Measurements from ENCODE around the gene TMEM201. TPM values are rescaled to one million over a fixed set of nuclear protein-coding genes. Genes with fewer than 3 reads are reported as not detected.
A peak's percentile ranks its signal among the peaks of the same experiment; 100 is the strongest.

TMEM201 gene
- total and polyA plus RNA-seq, 7 experiments from 2014 or later, result 1.0 to 18.5 (median 9.7) TPM

- intact Hi-C loops (cut with micrococcal nuclease), result loop anchor here in 1 of 2 donors (1.0 kb wide), 3 partner anchors 9 to 16 kb away; no protein-coding TSS in a partner anchor
- Histone ChIP-seq H3K9me3 (ENCODE audit: control insufficient read depth in 2 of 3, low read length in 3 of 3) (no peaks in the 10 kb centered on the region), H3K4me1 (ENCODE audit: control insufficient read depth in 2 of 2, insufficient read depth in 2 of 2, low read length in 2 of 2) (peaks cover 18 to 66% of the 10 kb centered on the region in 2 donors), H3K4me3 (ENCODE audit: low read length) (no peak overlapping the region), H3K27me3 (ENCODE audit: control insufficient read depth in 2 of 2, insufficient read depth in 2 of 2, low read length in 2 of 2) (no peaks in the 10 kb centered on the region), H3K36me3 (ENCODE audit: control insufficient read depth in 2 of 3, insufficient read depth in 3 of 3, low read length in 3 of 3) (peaks cover 0 to 14% (median 0%) of the 10 kb centered on the region in 3 experiments), H3K27ac (ENCODE audit: low read depth, low read length) (peak overlapping the region; percentile 55)
- POLR2A ChIA-PET, result interaction anchor here (0.6 to 11.7 kb wide), 14 partner anchors 9 to 86 kb away, joined by 3 to 229 read pairs (median 5); partner anchors contain the start of gene PIK3CD
- Mint-ChIP-seq H3K4me3 (peak overlapping the region; percentile 56 to 86 (median 76)), H3K27ac (peak overlapping the region; percentile 80 to 94 (median 90)), H3K4me1 (peaks cover 46 to 83% (median 76%) of the 10 kb centered on the region in 7 donors), H3K27me3 (no peaks in the 10 kb centered on the region), H3K36me3 (peaks cover 0 to 37% (median 13%) of the 10 kb centered on the region in 5 donors), H3K9me3 (no peaks in the 10 kb centered on the region)
- CTCF ChIA-PET, result interaction anchor here (1.2 to 3.7 kb wide), 5 partner anchors 11 to 82 kb away, joined by 3 to 22 read pairs (median 4); no protein-coding TSS in a partner anchor
- ATAC-seq (peak; percentile 43), DNase-seq (peak in 3 of 9 donors; percentile 10 to 55 (median 33))
Measured at GRCh38 chr1:9643351-9644256, 54.9 kb downstream of the TMEM201 start.

GRCh38 chr1:9646037-9646436, 57.3 kb downstream of the TMEM201 start:
- ChIA-PET POLR2A (interaction anchor here (1.1 to 11.7 kb wide), 5 partner anchors 7 to 23 kb away, joined by 3 to 229 read pairs (median 19); partner anchors contain the start of gene PIK3CD), CTCF (interaction anchor here (0.7 kb wide), 2 partner anchors 9 to 221 kb away, joined by 3 to 4 read pairs; no protein-coding TSS in a partner anchor)
- H3K36me3 ChIP-seq (ENCODE audit: control insufficient read depth in 2 of 3, insufficient read depth in 3 of 3, low read length in 3 of 3), result peaks cover 0 to 9% (median 0%) of the 10 kb centered on the region in 3 experiments
- H3K27ac ChIP-seq (ENCODE audit: low read depth, low read length), result peak overlapping the region; percentile 41
- Mint-ChIP-seq H3K4me3 (peak overlapping the region in 5 of 10 donors; percentile 14 to 48 (median 25)), H3K36me3 (peaks cover 0 to 22% (median under 1%) of the 10 kb centered on the region in 5 donors), H3K4me1 (peaks cover 35 to 82% (median 67%) of the 10 kb centered on the region in 7 donors), H3K9me3 (no peaks in the 10 kb centered on the region), H3K27me3 (no peaks in the 10 kb centered on the region), H3K27ac (peak overlapping the region in 8 of 9 donors; percentile 54 to 96 (median 89))
- intact Hi-C loops (cut with micrococcal nuclease), result no loop called here
- no peaks in the 10 kb centered on the region for H3K27me3 ChIP-seq (ENCODE audit: control insufficient read depth in 2 of 2, insufficient read depth in 2 of 2, low read length in 2 of 2)
- peaks cover 23 to 58% of the 10 kb centered on the region in 2 donors for H3K4me1 ChIP-seq (ENCODE audit: control insufficient read depth in 2 of 2, insufficient read depth in 2 of 2, low read length in 2 of 2)
- no peak for ATAC-seq
- H3K9me3 ChIP-seq (ENCODE audit: control insufficient read depth in 2 of 3, low read length in 3 of 3), result no peaks in the 10 kb centered on the region
- DNase-seq, result no peak
- no peak overlapping the region for H3K4me3 ChIP-seq (ENCODE audit: low read length)

- Histone ChIP-seq H3K27me3 (ENCODE audit: control insufficient read depth in 2 of 2, insufficient read depth in 2 of 2, low read length in 2 of 2) (no peaks in the 10 kb centered on the region), H3K36me3 (ENCODE audit: control insufficient read depth in 2 of 3, insufficient read depth in 3 of 3, low read length in 3 of 3) (peaks cover 0 to 10% (median 0%) of the 10 kb centered on the region in 3 experiments), H3K27ac (ENCODE audit: low read depth, low read length) (peak overlapping the region; percentile 36), H3K9me3 (ENCODE audit: control insufficient read depth in 2 of 3, low read length in 3 of 3) (no peaks in the 10 kb centered on the region), H3K4me3 (ENCODE audit: low read length) (no peak overlapping the region), H3K4me1 (ENCODE audit: control insufficient read depth in 2 of 2, insufficient read depth in 2 of 2, low read length in 2 of 2) (peaks cover 19 to 46% of the 10 kb centered on the region in 2 donors)
- Mint-ChIP-seq H3K27me3 (no peaks in the 10 kb centered on the region), H3K4me1 (peaks cover 34 to 72% (median 58%) of the 10 kb centered on the region in 7 donors), H3K27ac (peak overlapping the region in 8 of 9 donors; percentile 39 to 99 (median 89)), H3K36me3 (peaks cover 0 to 22% (median 7%) of the 10 kb centered on the region in 5 donors), H3K4me3 (peak overlapping the region in 5 of 10 donors; percentile 4 to 19 (median 7)), H3K9me3 (peaks cover 0 to 3% (median 0%) of the 10 kb centered on the region in 11 donors)
- CTCF ChIA-PET, result interaction anchor here (1.2 kb wide), 1 partner anchor 17 kb away, joined by 3 read pairs; no protein-coding TSS in a partner anchor
- ATAC-seq (no peak), DNase-seq (no peak)
- intact Hi-C loops (cut with micrococcal nuclease), result no loop called here
- POLR2A ChIA-PET, result interaction anchor here (1.2 to 11.7 kb wide), 5 partner anchors 13 to 79 kb away, joined by 3 to 439 read pairs (median 19); no protein-coding TSS in a partner anchor
Measured at GRCh38 chr1:9648171-9648570, 59.5 kb downstream of the TMEM201 start.

- no peak for ATAC-seq
- H3K4me3 Mint-ChIP-seq, result peak overlapping the region; percentile 17 to 100 (median 98)
- peaks cover 0 to 30% (median 8%) of the 10 kb centered on the region in 5 donors for H3K36me3 Mint-ChIP-seq
- intact Hi-C loops (cut with micrococcal nuclease), result no loop called here
- Histone ChIP-seq H3K4me1 (ENCODE audit: control insufficient read depth in 2 of 2, insufficient read depth in 2 of 2, low read length in 2 of 2) (peaks cover 10 to 34% of the 10 kb centered on the region in 2 donors), H3K27ac (ENCODE audit: low read depth, low read length) (peak overlapping the region; percentile 10), H3K9me3 (ENCODE audit: control insufficient read depth in 2 of 3, low read length in 3 of 3) (no peaks in the 10 kb centered on the region), H3K36me3 (ENCODE audit: control insufficient read depth in 2 of 3, insufficient read depth in 3 of 3, low read length in 3 of 3) (peaks cover 0 to 10% (median 0%) of the 10 kb centered on the region in 3 experiments), H3K27me3 (ENCODE audit: control insufficient read depth in 2 of 2, insufficient read depth in 2 of 2, low read length in 2 of 2) (no peaks in the 10 kb centered on the region), H3K4me3 (ENCODE audit: low read length) (no peak overlapping the region)
- peaks cover 29 to 67% (median 52%) of the 10 kb centered on the region in 7 donors for H3K4me1 Mint-ChIP-seq
- H3K27me3 Mint-ChIP-seq, result no peaks in the 10 kb centered on the region
- peak overlapping the region; percentile 59 to 99 (median 96) for H3K27ac Mint-ChIP-seq
- peaks cover 0 to 3% (median 0%) of the 10 kb centered on the region in 11 donors for H3K9me3 Mint-ChIP-seq
- DNase-seq, result no peak
- CTCF ChIA-PET, result interaction anchor here (1.8 to 7.5 kb wide), 2 partner anchors 21 to 66 kb away, joined by 4 to 112 read pairs; no protein-coding TSS in a partner anchor
- POLR2A ChIA-PET, result interaction anchor here (1.0 to 9.2 kb wide), 5 partner anchors 9 to 67 kb away, joined by 4 to 439 read pairs (median 146); no protein-coding TSS in a partner anchor
Measured at GRCh38 chr1:9649769-9650168, 61.1 kb downstream of the TMEM201 start.

- H3K4me1 Mint-ChIP-seq, result peaks cover 30 to 70% (median 59%) of the 10 kb centered on the region in 7 donors
- peaks cover 0 to 3% (median 0%) of the 10 kb centered on the region in 11 donors for H3K9me3 Mint-ChIP-seq
- H3K36me3 Mint-ChIP-seq, result peaks cover 0 to 34% (median 8%) of the 10 kb centered on the region in 5 donors
- Histone ChIP-seq H3K27ac (ENCODE audit: low read depth, low read length) (peak overlapping the region; percentile 79), H3K36me3 (ENCODE audit: control insufficient read depth in 2 of 3, insufficient read depth in 3 of 3, low read length in 3 of 3) (peaks cover 0 to 10% (median 0%) of the 10 kb centered on the region in 3 experiments), H3K27me3 (ENCODE audit: control insufficient read depth in 2 of 2, insufficient read depth in 2 of 2, low read length in 2 of 2) (no peaks in the 10 kb centered on the region), H3K9me3 (ENCODE audit: control insufficient read depth in 2 of 3, low read length in 3 of 3) (no peaks in the 10 kb centered on the region), H3K4me3 (ENCODE audit: low read length) (peak overlapping the region; percentile 84), H3K4me1 (ENCODE audit: control insufficient read depth in 2 of 2, insufficient read depth in 2 of 2, low read length in 2 of 2) (peaks cover 23 to 45% of the 10 kb centered on the region in 2 donors)
- POLR2A ChIA-PET, result interaction anchor here (0.6 to 9.2 kb wide), 14 partner anchors 11 to 257 kb away, joined by 3 to 439 read pairs (median 6); partner anchors contain the start of gene CLSTN1
- CTCF ChIA-PET, result interaction anchor here (0.6 to 7.5 kb wide), 5 partner anchors 22 to 236 kb away, joined by 3 to 112 read pairs (median 4); no protein-coding TSS in a partner anchor
- no peak for DNase-seq
- intact Hi-C loops (cut with micrococcal nuclease), result no loop called here
- no peak for ATAC-seq
- H3K4me3 Mint-ChIP-seq, result peak overlapping the region; percentile 93 to 100 (median 99)
- peak overlapping the region; percentile 93 to 99 (median 98) for H3K27ac Mint-ChIP-seq
- H3K27me3 Mint-ChIP-seq, result no peaks in the 10 kb centered on the region
Measured at GRCh38 chr1:9651220-9651564, 62.5 kb downstream of the TMEM201 start.

Measured in naive thymus-derived CD4-positive, alpha-beta T cell (primary cell).